ENCODE results near the gene TESK1.
"Not testable (repeated sequence)": the region's sequence is repeated elsewhere in the genome, so short reads cannot be mapped to it uniquely, and the experiment has no call there.

Gene TESK1

GRCh38 chr9:35609820-35610163 lies 4.7 kb downstream of the TESK1 start:
- no peak for ATAC-seq (replicated peaks; ENCODE audit: extremely low read depth, poor library complexity, severe bottlenecking)
- no peak overlapping the region for H3K27ac Mint-ChIP-seq (ENCODE audit: low read depth)
- H3K36me3 Mint-ChIP-seq (ENCODE audit: insufficient read depth) = peaks cover 6% of the 10 kb centered on the region
- H3K4me3 Mint-ChIP-seq = no peak overlapping the region
- peaks cover 35% of the 10 kb centered on the region for H3K4me1 Mint-ChIP-seq
- H3K27me3 Mint-ChIP-seq = no peaks in the 10 kb centered on the region
- DNase-seq (ENCODE audit: low spot score in 2 of 2) = no peak
- H3K9me3 Mint-ChIP-seq = no peaks in the 10 kb centered on the region

GRCh38 chr9:35611230-35611797 lies 6.3 kb downstream of the TESK1 start:
- Mint-ChIP-seq H3K4me3 (no peak overlapping the region), H3K27me3 (no peaks in the 10 kb centered on the region), H3K27ac (ENCODE audit: low read depth) (no peak overlapping the region), H3K36me3 (ENCODE audit: insufficient read depth) (peaks cover 7% of the 10 kb centered on the region), H3K9me3 (no peaks in the 10 kb centered on the region), H3K4me1 (peaks cover 35% of the 10 kb centered on the region)
- DNase-seq (ENCODE audit: low spot score in 2 of 2) = peak; percentile 30 to 38
- peak; percentile 77 for ATAC-seq (replicated peaks; ENCODE audit: extremely low read depth, poor library complexity, severe bottlenecking)

GRCh38 chr9:35612066-35612465 lies 7.0 kb downstream of the TESK1 start:
- not testable (repeated sequence) for H3K27ac Mint-ChIP-seq (ENCODE audit: low read depth); DNase-seq (ENCODE audit: low spot score in 2 of 2); H3K9me3 Mint-ChIP-seq

GRCh38 chr9:35612843-35613242 lies 7.8 kb downstream of the TESK1 start:
- H3K27ac Mint-ChIP-seq (ENCODE audit: low read depth) = no peak overlapping the region

More at GRCh38 chr9:35612066-35612465, 7.0 kb downstream of the TESK1 start:
- H3K27me3 Mint-ChIP-seq; H3K36me3 Mint-ChIP-seq (ENCODE audit: insufficient read depth); H3K4me3 Mint-ChIP-seq; ATAC-seq (replicated peaks; ENCODE audit: extremely low read depth, poor library complexity, severe bottlenecking): not testable (repeated sequence)
- peaks cover 37% of the 10 kb centered on the region for H3K4me1 Mint-ChIP-seq

GRCh38 chr9:35615981-35616680 lies 11.1 kb downstream of the TESK1 start:
- H3K4me3 Mint-ChIP-seq = peak overlapping the region; percentile 86
- H3K36me3 Mint-ChIP-seq (ENCODE audit: insufficient read depth) = peaks cover 7% of the 10 kb centered on the region
- H3K27me3 Mint-ChIP-seq = no peaks in the 10 kb centered on the region
- H3K27ac Mint-ChIP-seq (ENCODE audit: low read depth) = peak overlapping the region; percentile 96
- DNase-seq (ENCODE audit: low spot score in 2 of 2) = no peak
- H3K9me3 Mint-ChIP-seq = no peaks in the 10 kb centered on the region
- peaks cover 50% of the 10 kb centered on the region for H3K4me1 Mint-ChIP-seq
- no peak for ATAC-seq (replicated peaks; ENCODE audit: extremely low read depth, poor library complexity, severe bottlenecking)

More at GRCh38 chr9:35612843-35613242, 7.8 kb downstream of the TESK1 start:
- Mint-ChIP-seq H3K27me3 (no peaks in the 10 kb centered on the region), H3K4me1 (peaks cover 37% of the 10 kb centered on the region), H3K36me3 (ENCODE audit: insufficient read depth) (peaks cover 9% of the 10 kb centered on the region), H3K4me3 (no peak overlapping the region), H3K9me3 (no peaks in the 10 kb centered on the region)
- DNase-seq (ENCODE audit: low spot score in 2 of 2) = no peak
- no peak for ATAC-seq (replicated peaks; ENCODE audit: extremely low read depth, poor library complexity, severe bottlenecking)

GRCh38 chr9:35616681-35617459 lies 11.8 kb downstream of the TESK1 start:
- H3K4me1 Mint-ChIP-seq = peaks cover 42% of the 10 kb centered on the region
- peak overlapping the region; percentile 86 for H3K4me3 Mint-ChIP-seq
- no peaks in the 10 kb centered on the region for H3K27me3 Mint-ChIP-seq
- H3K36me3 Mint-ChIP-seq (ENCODE audit: insufficient read depth) = peaks cover 7% of the 10 kb centered on the region
- H3K27ac Mint-ChIP-seq (ENCODE audit: low read depth) = peak overlapping the region; percentile 96
- peak; percentile 39 to 62 for DNase-seq (ENCODE audit: low spot score in 2 of 2)
- peak; percentile 63 for ATAC-seq (replicated peaks; ENCODE audit: extremely low read depth, poor library complexity, severe bottlenecking)
- H3K9me3 Mint-ChIP-seq = no peaks in the 10 kb centered on the region

- Mint-ChIP-seq H3K27ac (ENCODE audit: low read depth) (peak overlapping the region; percentile 96), H3K27me3 (no peaks in the 10 kb centered on the region), H3K4me1 (peaks cover 42% of the 10 kb centered on the region)
Measured at GRCh38 chr9:35617548-35617947, 12.5 kb downstream of the TESK1 start.

GRCh38 chr9:35618325-35618727 lies 13.3 kb downstream of the TESK1 start, which contains the start of gene CD72:
Gene CD72 (minus strand): TSS chr9:35618413. CDS start chr9:35618303, 110 bp downstream.
- Mint-ChIP-seq H3K27ac (ENCODE audit: low read depth) (peak within 1 kb of the TSS; percentile 96), H3K4me1 (peaks cover 42% of the 10 kb centered on the region), H3K36me3 (ENCODE audit: insufficient read depth) (peaks cover 6% of the 10 kb centered on the region), H3K27me3 (no peaks in the 10 kb centered on the region), H3K4me3 (peak within 1 kb of the TSS; percentile 86), H3K9me3 (no peaks in the 10 kb centered on the region)
- ATAC-seq (replicated peaks; ENCODE audit: extremely low read depth, poor library complexity, severe bottlenecking) (no peak), DNase-seq (ENCODE audit: low spot score in 2 of 2) (no peak)

More at GRCh38 chr9:35617548-35617947, 12.5 kb downstream of the TESK1 start:
- H3K4me3 Mint-ChIP-seq = peak overlapping the region; percentile 86
- H3K9me3 Mint-ChIP-seq = no peaks in the 10 kb centered on the region
- DNase-seq (ENCODE audit: low spot score in 2 of 2) (no peak), ATAC-seq (replicated peaks; ENCODE audit: extremely low read depth, poor library complexity, severe bottlenecking) (no peak)
- H3K36me3 Mint-ChIP-seq (ENCODE audit: insufficient read depth) = peaks cover 7% of the 10 kb centered on the region

- Mint-ChIP-seq H3K27ac (ENCODE audit: low read depth) (peak overlapping the region; percentile 96), H3K27me3 (no peaks in the 10 kb centered on the region), H3K4me1 (peaks cover 42% of the 10 kb centered on the region), H3K9me3 (no peaks in the 10 kb centered on the region), H3K4me3 (peak overlapping the region; percentile 86), H3K36me3 (ENCODE audit: insufficient read depth) (peaks cover 5% of the 10 kb centered on the region)
- ATAC-seq (replicated peaks; ENCODE audit: extremely low read depth, poor library complexity, severe bottlenecking) = peak; percentile 72
- peak in 1 of 2 donors; percentile 53 for DNase-seq (ENCODE audit: low spot score in 2 of 2)
Measured at GRCh38 chr9:35618854-35619799, 14.1 kb downstream of the TESK1 start.

- Mint-ChIP-seq H3K4me1 (peaks cover 42% of the 10 kb centered on the region), H3K9me3 (no peaks in the 10 kb centered on the region), H3K36me3 (ENCODE audit: insufficient read depth) (peaks cover 5% of the 10 kb centered on the region), H3K4me3 (peak overlapping the region; percentile 86), H3K27me3 (no peaks in the 10 kb centered on the region), H3K27ac (ENCODE audit: low read depth) (peak overlapping the region; percentile 96)
- ATAC-seq (replicated peaks; ENCODE audit: extremely low read depth, poor library complexity, severe bottlenecking) (peak; percentile 19), DNase-seq (ENCODE audit: low spot score in 2 of 2) (no peak)
Measured at GRCh38 chr9:35619800-35620158, 14.7 kb downstream of the TESK1 start.

- no peak overlapping the region for H3K4me3 Mint-ChIP-seq
- DNase-seq (ENCODE audit: low spot score in 2 of 2) (no peak), ATAC-seq (replicated peaks; ENCODE audit: extremely low read depth, poor library complexity, severe bottlenecking) (no peak)
- no peak overlapping the region for H3K27ac Mint-ChIP-seq (ENCODE audit: low read depth)
- no peaks in the 10 kb centered on the region for H3K27me3 Mint-ChIP-seq
- no peaks in the 10 kb centered on the region for H3K36me3 Mint-ChIP-seq (ENCODE audit: insufficient read depth)
- no peaks in the 10 kb centered on the region for H3K9me3 Mint-ChIP-seq
- no peaks in the 10 kb centered on the region for H3K4me1 Mint-ChIP-seq
Measured at GRCh38 chr9:35627575-35627974, 22.5 kb downstream of the TESK1 start.

All from central memory CD8-positive, alpha-beta T cell (primary cell).